WTC11 (cell line): ENCODE data around the gene S1PR2.

ENCODE experiments used
- ATF3 ChIP-seq: sonication (generic); formaldehyde crosslinking; conservative IDR thresholded peaks from 2 replicates; pipeline ENCODE4 v1.8.1; 2022; ENCODE audit warnings: mild to moderate bottlenecking, missing genetic modification reagents
- CTCF ChIP-seq: fragments of 200-600 bp; IDR thresholded peaks from 2 replicates; pipeline ENCODE4 v1.8.0; 2022; ENCODE audit warnings: antibody characterized with exemption
- FOXJ3 ChIP-seq: sonication (generic); formaldehyde crosslinking; IDR thresholded peaks from 2 replicates; pipeline ENCODE4 v1.9.0; 2021; ENCODE audit warnings: missing genetic modification reagents, mild to moderate bottlenecking, borderline replicate concordance
- NFYB ChIP-seq: sonication (generic); formaldehyde crosslinking; conservative IDR thresholded peaks from 2 replicates; pipeline ENCODE4 v1.8.0; 2022; ENCODE audit warnings: low read depth, missing genetic modification reagents
- SP1 ChIP-seq: sonication (generic); formaldehyde crosslinking; conservative IDR thresholded peaks from 2 replicates; pipeline ENCODE4 v1.8.1; 2022; ENCODE audit warnings: missing genetic modification reagents
- ZNF317 ChIP-seq: sonication (generic); formaldehyde crosslinking; IDR thresholded peaks from 2 replicates; pipeline ENCODE4 v1.8.1; 2023; ENCODE audit warnings: low read depth, mild to moderate bottlenecking, moderate library complexity, missing genetic modification reagents, borderline replicate concordance
- ZNF423 ChIP-seq: fragments of 250-450 bp; sonication (Bioruptor Pico); IDR thresholded peaks from 2 replicates; pipeline ENCODE4 v2.1.2; 2022; ENCODE audit warnings: mild to moderate bottlenecking, moderate library complexity

GRCh38 chr19:10270616-10271394, 39.7 kb upstream of the S1PR2 start, which contains the start of gene ICAM1:
- TF ChIP-seq CTCF (no peak), SP1 (CRISPR knock-in tag) (peak; percentile 70), ZNF317 (CRISPR knock-in tag) (no peak), NFYB (no peak), FOXJ3 (CRISPR knock-in tag) (no peak), ZNF423 (no peak), ATF3 (CRISPR knock-in tag) (no peak)
